Tibial artery (tissue), 4 donors: ENCODE measurements around the gene MKNK1.

Experiments
- DNase-seq, 2 donors: peaks; one replicate each; pipeline ENCODE4 v3.0.0-alpha.2; 2019
- H3K27ac ChIP-seq, 2 donors: fragments of 200-600 bp; sonication (generic) in 1 of 2; 1 replicate in 1 of 2; 2 replicates in 1 of 2; pipeline ENCODE4 v1.5.1; 2018 to 2019; ENCODE audit warnings: mild to moderate bottlenecking in 1 of 2
- H3K27me3 ChIP-seq, 2 donors: fragments of 200-600 bp; sonication (generic) in 1 of 2; one replicate each; pipeline versions ENCODE4 v1.5.1 to v1.6.0; 2016 to 2019
- H3K36me3 ChIP-seq, 3 donors: fragments of 200-600 bp; sonication (generic) in 2 of 3; one replicate each; pipeline ENCODE4 v1.5.1; 2016 to 2019; ENCODE audit warnings: mild to moderate bottlenecking in 2 of 3
- H3K4me1 ChIP-seq, 4 donors: fragments of 200-600 bp; sonication (generic) in 2 of 4; 1 replicate in 3 of 4; 2 replicates in 1 of 4; pipeline ENCODE4 v1.5.1; 2016 to 2019
- H3K4me3 ChIP-seq, 2 donors: fragments of 200-600 bp; sonication (generic) in 1 of 2; 1 replicate in 1 of 2; 2 replicates in 1 of 2; pipeline ENCODE4 v1.5.1; 2018 to 2019; ENCODE audit warnings: mild to moderate bottlenecking in 2 of 2
- H3K9me3 ChIP-seq, 3 donors: fragments of 200-600 bp; sonication (generic) in 1 of 3; one replicate each; pipeline ENCODE4 v1.5.1; 2016 to 2019
- CTCF ChIP-seq, 2 experiments: fragments of 200-600 bp in 1 of 2; fragments of 450-650 bp in 1 of 2; IDR thresholded peaks; one replicate each; pipeline ENCODE4 v1.5.1; 2017 to 2019; ENCODE audit warnings: antibody characterized with exemption in 2 of 2, mild to moderate bottlenecking in 1 of 2, moderate library complexity in 1 of 2
- intact Hi-C: fragments of 100-400 bp; cut with DNase I; formaldehyde crosslinking; loops from one replicate; pipeline ENCODE4 v1.15.0; 2023; ENCODE audit warnings: low total_unique reads

The MKNK1 gene

GRCh38 chr1:46618754-46619415 lies 14.8 kb upstream of the MKNK1 start:
- TF ChIP-seq CTCF (IDR thresholded peaks at IDR 0.05) = no peak
- Histone ChIP-seq H3K4me1 (peaks cover 13 to 30% (median 24%) of the 10 kb centered on the region in 4 donors), H3K27ac (no peak overlapping the region), H3K36me3 (no peaks in the 10 kb centered on the region), H3K27me3 (no peaks in the 10 kb centered on the region), H3K9me3 (no peaks in the 10 kb centered on the region), H3K4me3 (no peak overlapping the region)
- no peak for DNase-seq
- intact Hi-C loops = loop anchor here (5.0 kb wide), 1 partner anchor 48 kb away; the partner anchor contains the start of gene ATPAF1

GRCh38 chr1:46617833-46618232 lies 13.8 kb upstream of the MKNK1 start:
- peaks cover 0 to 3% (median 0%) of the 10 kb centered on the region in 3 donors for H3K36me3 ChIP-seq
- no peaks in the 10 kb centered on the region for H3K27me3 ChIP-seq
- peaks cover 13 to 40% (median 34%) of the 10 kb centered on the region in 4 donors for H3K4me1 ChIP-seq
- intact Hi-C loops = loop anchor here (5.0 kb wide), 1 partner anchor 49 kb away; the partner anchor contains the start of gene ATPAF1
- H3K9me3 ChIP-seq = no peaks in the 10 kb centered on the region
- H3K27ac ChIP-seq = peak overlapping the region in 1 of 2 donors; percentile 94
- no peak for DNase-seq
- no peak for TF ChIP-seq CTCF (IDR thresholded peaks at IDR 0.05)
- H3K4me3 ChIP-seq = no peak overlapping the region

- Histone ChIP-seq H3K4me3 (peak overlapping the region; percentile 91 to 93), H3K36me3 (peaks cover 0 to 8% (median 0%) of the 10 kb centered on the region in 3 donors), H3K27ac (peak overlapping the region; percentile 94), H3K9me3 (no peaks in the 10 kb centered on the region), H3K4me1 (peaks cover 13 to 44% (median 38%) of the 10 kb centered on the region in 4 donors), H3K27me3 (no peaks in the 10 kb centered on the region)
- no peak for DNase-seq
- no peak for TF ChIP-seq CTCF (IDR thresholded peaks at IDR 0.05)
- intact Hi-C loops = loop anchor here (5.0 kb wide), 1 partner anchor 50 kb away; the partner anchor contains the start of gene ATPAF1
Measured at GRCh38 chr1:46617108-46617800, 13.2 kb upstream of the MKNK1 start.

GRCh38 chr1:46616277-46617107 lies 12.4 kb upstream of the MKNK1 start, which contains the start of gene MOB3C:
MOB3C (minus strand) TSS chr1:46616811; CDS start chr1:46613321, 3,490 bp downstream.
- peak in 1 of 2 experiments; percentile 7 for TF ChIP-seq CTCF (IDR thresholded peaks at IDR 0.05)
- Histone ChIP-seq H3K27me3 (no peaks in the 10 kb centered on the region), H3K9me3 (no peaks in the 10 kb centered on the region), H3K4me1 (peaks cover 13 to 52% (median 46%) of the 10 kb centered on the region in 4 donors), H3K4me3 (peak within 1 kb of the TSS; percentile 91 to 93), H3K27ac (peak within 1 kb of the TSS; percentile 94), H3K36me3 (peaks cover 0 to 11% (median 0%) of the 10 kb centered on the region in 3 donors)
- DNase-seq = peak; percentile 92 to 96
- intact Hi-C loops = loop anchor here (5.0 kb wide), 1 partner anchor 51 kb away; the partner anchor contains the start of gene ATPAF1

GRCh38 chr1:46615735-46616134 lies 11.7 kb upstream of the MKNK1 start:
- no peak for TF ChIP-seq CTCF (IDR thresholded peaks at IDR 0.05)
- H3K27me3 ChIP-seq = no peaks in the 10 kb centered on the region
- intact Hi-C loops = loop anchor here (5.0 kb wide), 1 partner anchor 52 kb away; the partner anchor contains the start of gene ATPAF1
- DNase-seq = no peak
- H3K36me3 ChIP-seq = peaks cover 0 to 14% (median 0%) of the 10 kb centered on the region in 3 donors
- H3K4me1 ChIP-seq = peaks cover 13 to 57% (median 51%) of the 10 kb centered on the region in 4 donors
- peak overlapping the region; percentile 94 for H3K27ac ChIP-seq
- H3K9me3 ChIP-seq = no peaks in the 10 kb centered on the region
- peak overlapping the region; percentile 91 to 93 for H3K4me3 ChIP-seq
